Natural killer cell (primary cell): ENCODE measurements around the gene KRT2. TPM values are rescaled to one million over a fixed set of nuclear protein-coding genes. Genes with fewer than 3 reads are reported as not detected.

Experiments used
- ATAC-seq, 3 donors: fragments of 150-1000 bp in 2 of 3; fragments of 200-7000 bp in 1 of 3; cut with Tn5 transposase; 1 replicate in 1 of 3; 2 replicates in 2 of 3; pipeline ENCODE4 v1.10.0; 2021; ENCODE audit warnings: mild to moderate bottlenecking in 2 of 3, moderate library complexity in 2 of 3
- DNase-seq, 2 donors: peaks; one replicate each; pipeline versions ENCODE4 v3.0.0 to v3.0.0-alpha.2; 2013 to 2021; ENCODE audit warnings: mixed read lengths in 1 of 2
- H3K27ac ChIP-seq: one replicate; pipeline ENCODE4 v1.5.1; 2013; ENCODE audit warnings: mild to moderate bottlenecking, low read length
- H3K27me3 ChIP-seq: one replicate; pipeline ENCODE4 v1.6.1; 2013; ENCODE audit warnings: low read length; ENCODE audit not compliant: control insufficient read depth, insufficient read depth
- H3K36me3 ChIP-seq: one replicate; pipeline ENCODE4 v1.6.1; 2013; ENCODE audit warnings: low read length; ENCODE audit not compliant: control insufficient read depth, insufficient read depth
- H3K4me1 ChIP-seq: one replicate; pipeline ENCODE4 v1.6.1; 2013; ENCODE audit warnings: low read length; ENCODE audit not compliant: control insufficient read depth, insufficient read depth
- H3K4me3 ChIP-seq: one replicate; pipeline ENCODE4 v1.5.1; 2013; ENCODE audit warnings: low read length
- H3K9me3 ChIP-seq: one replicate; pipeline ENCODE4 v1.6.1; 2013; ENCODE audit warnings: low read length; ENCODE audit not compliant: control insufficient read depth, insufficient read depth
- H3K27ac Mint-ChIP-seq, 2 donors: one replicate each; pipeline ENCODE4 v1.8.0; 2022; ENCODE audit warnings: mild to moderate bottlenecking in 2 of 2, mixed read lengths in 2 of 2, moderate library complexity in 1 of 2
- H3K27me3 Mint-ChIP-seq, 2 donors: one replicate each; pipeline ENCODE4 v1.8.0; 2022; ENCODE audit warnings: low read depth in 2 of 2, mixed read lengths in 2 of 2
- H3K36me3 Mint-ChIP-seq: one replicate; pipeline ENCODE4 v1.8.0; 2022; ENCODE audit warnings: mixed read lengths
- H3K4me1 Mint-ChIP-seq, 2 donors: one replicate each; pipeline ENCODE4 v1.8.0; 2022; ENCODE audit warnings: mixed read lengths in 2 of 2
- H3K4me3 Mint-ChIP-seq: one replicate; pipeline ENCODE4 v1.8.0; 2022; ENCODE audit warnings: mild to moderate bottlenecking, moderate library complexity, mixed read lengths
- H3K9me3 Mint-ChIP-seq, 2 donors: one replicate each; pipeline ENCODE4 v1.8.0; 2022; ENCODE audit warnings: mixed read lengths in 2 of 2
- CTCF ChIP-seq: fragments of 200-600 bp; IDR thresholded peaks from one replicate; pipeline ENCODE4 v1.8.0; 2022; ENCODE audit warnings: antibody characterized with exemption
- WGBS: methylation state at CpG from one replicate; pipeline ENCODE4 v1.1.7; 2013; ENCODE audit warnings: missing lambda C conversion rate; ENCODE audit not compliant: insufficient coverage; 5-methylcytosine and 5-hydroxymethylcytosine counted together
- intact Hi-C: fragments of 100-400 bp; cut with micrococcal nuclease; formaldehyde crosslinking; loops from one replicate; pipeline ENCODE4 v1.14.2; 2022
- total RNA-seq, 4 donors: library from RNA; stranded (reverse); fragments of 120-200 nt in 1 of 4; gene quantifications; one replicate each; pipeline versions ENCODE4 v1.2.3 to v1.2.4, GENCODE V29; 2013 to 2022

Gene KRT2
- total RNA-seq, 3 donors from 2014 or later (not counting 1 experiment from before 2014, with no cell fraction given): 0.63 to 1.4 (median 0.66) TPM

DNA sequence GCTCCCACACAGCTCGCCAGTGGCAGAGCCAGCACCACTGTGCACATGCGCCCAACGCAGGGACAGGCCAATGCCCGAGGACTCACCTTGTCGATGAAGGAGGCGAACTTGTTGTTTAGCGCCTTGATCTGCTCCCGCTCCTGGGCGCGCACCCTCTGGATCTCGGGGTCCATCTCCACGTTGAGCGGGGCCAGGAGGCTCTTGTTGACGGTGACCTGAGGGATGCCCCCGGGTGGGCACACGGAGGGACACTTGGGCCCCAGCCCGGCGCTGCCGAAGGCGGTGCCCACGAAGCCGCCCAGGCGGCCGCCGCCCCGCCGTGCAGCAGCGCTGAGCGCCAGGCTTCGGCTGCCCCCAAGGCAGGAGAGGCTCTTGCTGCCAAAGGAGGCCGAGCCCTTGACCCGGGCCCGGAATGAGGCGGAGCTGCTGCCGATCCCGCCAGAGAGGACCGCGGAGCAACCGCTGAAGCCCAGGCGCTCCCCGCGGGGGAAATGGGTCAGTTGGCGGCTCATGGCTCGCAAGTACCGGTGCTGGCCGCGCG lies 51.0 kb downstream of the KRT2 start, which contains the start of gene KRT72:
KRT72 (minus strand) TSS at position 523 of the 541 bp plus-strand sequence; CDS start at position 512, 11 bp downstream.
- no peak for TF ChIP-seq CTCF
- intact Hi-C loops: no loop called here
- 40% methylated on average over 48 of the region's 48 CpGs for WGBS
- no peaks in the 10 kb centered on the region for H3K36me3 Mint-ChIP-seq
- no peaks in the 10 kb centered on the region for H3K9me3 ChIP-seq
- H3K4me3 ChIP-seq: no peak within 1 kb of the TSS
- H3K4me1 ChIP-seq: no peaks in the 10 kb centered on the region
- peaks cover 10% of the 10 kb centered on the region for H3K27me3 ChIP-seq
- H3K4me1 Mint-ChIP-seq: peaks cover 11 to 17% of the 10 kb centered on the region in 2 donors
- H3K9me3 Mint-ChIP-seq: no peaks in the 10 kb centered on the region
- peaks cover 0 to 31% of the 10 kb centered on the region in 2 donors for H3K27me3 Mint-ChIP-seq
- no peak within 1 kb of the TSS for H3K27ac Mint-ChIP-seq
- DNase-seq (no peak), ATAC-seq (no peak)
- no peak within 1 kb of the TSS for H3K27ac ChIP-seq
- H3K36me3 ChIP-seq: no peaks in the 10 kb centered on the region
- no peak within 1 kb of the TSS for H3K4me3 Mint-ChIP-seq

DNA sequence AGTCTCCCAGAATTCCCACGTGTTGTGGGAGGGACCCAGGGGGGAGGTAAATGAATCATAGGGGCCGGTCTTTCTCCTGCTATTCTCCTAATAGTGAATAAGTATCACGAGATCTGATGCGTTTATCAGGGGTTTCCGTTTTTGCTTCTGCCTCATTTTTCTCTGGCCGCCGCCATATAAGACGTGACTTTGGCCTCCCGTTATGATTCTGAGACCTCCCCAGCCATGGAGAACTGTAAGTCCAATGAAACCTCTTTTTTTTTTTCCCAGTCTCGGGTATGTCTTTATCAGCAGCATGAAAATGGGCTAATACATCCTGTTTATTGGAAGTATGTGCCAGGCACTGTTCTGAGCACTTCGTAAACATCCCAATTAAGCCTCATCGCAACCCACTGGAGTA lies 51.5 kb downstream of the KRT2 start:
- no peaks in the 10 kb centered on the region for H3K9me3 ChIP-seq
- H3K4me3 Mint-ChIP-seq: no peak overlapping the region
- DNase-seq (no peak), ATAC-seq (no peak)
- H3K27me3 ChIP-seq: peaks cover 10% of the 10 kb centered on the region
- no peak overlapping the region for H3K27ac ChIP-seq
- H3K9me3 Mint-ChIP-seq: no peaks in the 10 kb centered on the region
- intact Hi-C loops: no loop called here
- no peak overlapping the region for H3K27ac Mint-ChIP-seq
- TF ChIP-seq CTCF: no peak
- H3K27me3 Mint-ChIP-seq: peaks cover 0 to 28% of the 10 kb centered on the region in 2 donors
- H3K4me1 ChIP-seq: no peaks in the 10 kb centered on the region
- 92% methylated on average over 12 of the region's 12 CpGs for WGBS
- no peak overlapping the region for H3K4me3 ChIP-seq
- no peaks in the 10 kb centered on the region for H3K36me3 ChIP-seq
- H3K36me3 Mint-ChIP-seq: no peaks in the 10 kb centered on the region
- H3K4me1 Mint-ChIP-seq: peaks cover 11 to 12% of the 10 kb centered on the region in 2 donors

- intact Hi-C loops: no loop called here
- H3K4me3 ChIP-seq: no peak overlapping the region
- H3K27ac Mint-ChIP-seq: no peak overlapping the region
- H3K27me3 Mint-ChIP-seq: peaks cover 0 to 28% of the 10 kb centered on the region in 2 donors
- peaks cover 11% of the 10 kb centered on the region in 2 donors for H3K4me1 Mint-ChIP-seq
- H3K9me3 ChIP-seq: no peaks in the 10 kb centered on the region
- ATAC-seq: no peak
- H3K4me3 Mint-ChIP-seq: no peak overlapping the region
- H3K27me3 ChIP-seq: peaks cover 10% of the 10 kb centered on the region
- H3K9me3 Mint-ChIP-seq: no peaks in the 10 kb centered on the region
- H3K36me3 ChIP-seq: no peaks in the 10 kb centered on the region
- H3K4me1 ChIP-seq: no peaks in the 10 kb centered on the region
- no peaks in the 10 kb centered on the region for H3K36me3 Mint-ChIP-seq
- WGBS: 61% methylated on average over 1 of the region's 2 CpGs
- no peak for DNase-seq
- no peak for TF ChIP-seq CTCF
- H3K27ac ChIP-seq: no peak overlapping the region
Measured at GRCh38 chr12:52600071-52600470, 51.9 kb downstream of the KRT2 start.

DNA sequence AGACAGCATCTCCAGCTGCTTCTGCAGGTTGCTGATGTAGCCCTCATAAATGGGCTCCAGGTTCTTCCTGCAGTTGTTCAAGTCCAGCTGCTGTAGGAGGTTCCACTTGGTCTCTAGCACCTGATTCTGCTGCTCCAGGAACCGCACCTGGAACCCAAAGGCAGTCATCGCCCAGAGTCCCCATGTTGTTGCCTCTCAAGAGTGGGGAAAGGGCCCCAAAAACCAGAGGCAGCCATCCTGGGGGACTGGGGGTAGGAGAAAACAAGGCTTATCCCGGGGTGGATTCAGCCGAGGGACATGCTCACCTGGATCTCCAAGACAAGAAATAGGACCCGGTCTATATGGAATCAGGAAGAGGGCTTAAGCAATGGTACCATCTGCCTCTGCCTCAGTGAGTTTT lies 53.0 kb downstream of the KRT2 start:
- no peaks in the 10 kb centered on the region for H3K36me3 Mint-ChIP-seq
- H3K27ac Mint-ChIP-seq: no peak overlapping the region
- peaks cover 10% of the 10 kb centered on the region for H3K27me3 ChIP-seq
- H3K9me3 Mint-ChIP-seq: no peaks in the 10 kb centered on the region
- peaks cover 0 to 28% of the 10 kb centered on the region in 2 donors for H3K27me3 Mint-ChIP-seq
- H3K4me1 Mint-ChIP-seq: peaks cover 4 to 11% of the 10 kb centered on the region in 2 donors
- DNase-seq: no peak
- H3K4me3 ChIP-seq: no peak overlapping the region
- no peak for TF ChIP-seq CTCF
- no peaks in the 10 kb centered on the region for H3K36me3 ChIP-seq
- no peak for ATAC-seq
- 91% methylated on average over 5 of the region's 5 CpGs for WGBS
- no peak overlapping the region for H3K4me3 Mint-ChIP-seq
- intact Hi-C loops: no loop called here
- H3K9me3 ChIP-seq: no peaks in the 10 kb centered on the region
- H3K27ac ChIP-seq: no peak overlapping the region
- no peaks in the 10 kb centered on the region for H3K4me1 ChIP-seq
